ENCODE data around the gene MRPS18C.
"Not testable (repeated sequence)": the region's sequence is repeated elsewhere in the genome, so short reads cannot be mapped to it uniquely, and the experiment has no call there.

MRPS18C gene

GRCh38 chr4:83501671-83502070 is 45.8 kb downstream of the MRPS18C start:
- DNase-seq, result not testable (repeated sequence)

GRCh38 chr4:83503974-83504373 is 48.1 kb downstream of the MRPS18C start:
- no peak for DNase-seq

- no peak for DNase-seq
These were observed 48.6 kb downstream of the MRPS18C start for GRCh38 chr4:83504503-83504902.

DNA sequence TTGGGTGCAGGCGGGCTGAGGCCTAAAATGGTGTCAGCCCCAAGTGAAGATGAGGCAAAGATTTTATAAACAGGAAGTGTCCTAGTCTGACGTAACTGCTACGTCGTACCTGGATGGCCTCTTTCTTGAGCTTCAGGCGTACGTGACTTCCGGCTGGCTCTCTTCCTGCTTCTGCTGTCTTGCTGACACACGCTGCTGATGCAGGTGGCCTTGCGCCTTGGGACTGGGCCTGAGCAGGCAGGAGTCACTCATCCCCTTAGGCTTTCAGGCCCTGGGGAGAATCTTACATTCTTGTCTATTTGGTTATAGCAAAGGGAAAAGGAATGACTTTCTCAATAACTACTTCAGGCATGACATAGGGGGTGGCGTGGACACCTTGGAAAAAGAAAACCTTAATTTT is 49.1 kb downstream of the MRPS18C start:
- DNase-seq, result no peak

DNA sequence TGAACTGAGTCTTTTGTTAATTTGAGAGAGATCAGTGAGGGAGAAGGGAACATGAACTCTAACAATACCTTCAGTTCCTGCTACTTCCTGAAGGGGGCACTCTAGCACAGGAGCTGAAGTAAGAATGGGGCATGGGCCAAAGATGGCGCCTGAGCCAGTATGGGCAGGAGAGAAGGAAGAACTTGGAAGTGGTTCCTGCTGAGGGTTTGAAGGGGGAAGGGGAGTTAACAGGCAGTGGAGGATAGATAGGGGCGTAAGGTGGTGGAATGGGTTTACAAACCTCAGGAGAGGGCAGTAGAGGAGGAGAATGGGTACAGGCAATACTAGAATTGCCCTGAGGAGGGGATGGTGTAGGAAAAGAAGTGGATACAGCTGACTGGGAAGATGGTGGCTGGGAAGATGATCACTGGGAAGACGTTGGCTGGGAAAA is 53.3 kb downstream of the MRPS18C start:
- not testable (repeated sequence) for DNase-seq

- no peak for DNase-seq
These were observed 54.6 kb downstream of the MRPS18C start for GRCh38 chr4:83510442-83510841.
